Activated naive CD4-positive, alpha-beta T cell treated with anti-CD3 and anti-CD28 coated beads, Interleukin-2, amount 50 U/mL, for 16 hours (primary cell): Measurements from ENCODE around the gene SRBD1.

ENCODE experiments used
- DNase-seq: peaks from one replicate; pipeline ENCODE4 v3.0.0-alpha.2; 2020

Gene SRBD1

DNA sequence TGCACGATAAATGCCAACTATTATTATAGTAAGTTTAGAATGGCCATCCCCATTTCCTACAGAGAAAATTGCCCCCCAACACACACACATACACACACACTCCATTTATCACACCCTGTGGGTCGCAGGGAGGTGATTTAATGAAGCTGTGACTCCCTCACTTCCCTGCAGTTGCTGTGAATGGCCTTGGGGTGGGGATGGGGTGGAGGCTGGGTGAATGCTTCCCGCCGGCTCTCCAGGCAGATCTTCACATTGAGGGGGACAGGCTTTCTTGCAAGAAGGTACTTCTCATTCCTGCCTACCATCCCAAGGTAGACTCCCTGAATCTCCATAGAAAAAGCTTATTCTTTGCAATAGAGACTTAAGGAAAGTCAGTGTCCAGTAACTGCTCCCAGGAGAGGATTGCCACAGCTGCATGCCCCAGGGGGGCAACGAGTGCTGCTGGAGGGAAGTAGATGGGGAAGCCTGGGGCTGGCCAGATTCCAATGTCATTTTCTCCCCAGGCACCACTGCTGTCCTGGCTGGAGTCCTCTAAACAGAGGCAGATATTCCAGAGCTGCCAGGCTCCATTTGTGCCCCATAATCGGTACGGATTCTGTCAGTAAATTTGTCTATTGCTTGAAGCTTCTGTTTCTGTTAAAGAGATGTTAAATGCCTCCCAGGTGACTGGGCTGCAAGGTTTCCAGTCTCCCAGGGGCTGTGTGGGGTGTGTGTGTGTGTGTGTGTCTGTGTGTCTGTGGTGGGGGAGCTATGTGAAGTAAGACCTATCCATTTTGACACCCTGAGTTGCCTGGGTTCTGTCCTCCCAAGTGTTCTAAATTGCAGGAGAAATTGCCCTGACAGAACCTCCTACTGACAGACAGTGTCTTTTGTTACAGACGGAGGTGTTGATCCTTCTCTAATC lies 265.5 kb downstream of the SRBD1 start:
- DNase-seq, result no peak

DNA sequence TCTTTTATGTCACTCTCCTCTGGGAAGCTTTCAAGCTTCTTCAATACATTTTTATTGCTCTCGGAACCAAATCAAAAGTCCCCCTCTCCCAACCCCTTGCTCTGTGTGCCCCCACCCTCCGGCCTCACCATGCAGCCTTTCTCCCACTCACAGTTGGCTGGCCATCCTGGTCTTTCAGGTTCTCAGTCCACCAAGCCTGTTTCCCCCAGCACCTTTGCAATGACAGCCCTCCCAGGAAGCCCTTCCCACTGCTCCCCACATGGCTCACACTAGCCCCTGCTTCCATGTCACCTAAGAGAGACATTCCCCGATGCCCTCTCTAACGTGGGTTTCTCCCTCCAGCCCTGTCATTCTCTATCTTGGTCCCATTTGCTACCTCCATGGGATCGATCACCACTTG lies 266.6 kb downstream of the SRBD1 start:
- no peak for DNase-seq

GRCh38 chr2:45344071-45344470 lies 267.0 kb downstream of the SRBD1 start:
- DNase-seq, result no peak

DNA sequence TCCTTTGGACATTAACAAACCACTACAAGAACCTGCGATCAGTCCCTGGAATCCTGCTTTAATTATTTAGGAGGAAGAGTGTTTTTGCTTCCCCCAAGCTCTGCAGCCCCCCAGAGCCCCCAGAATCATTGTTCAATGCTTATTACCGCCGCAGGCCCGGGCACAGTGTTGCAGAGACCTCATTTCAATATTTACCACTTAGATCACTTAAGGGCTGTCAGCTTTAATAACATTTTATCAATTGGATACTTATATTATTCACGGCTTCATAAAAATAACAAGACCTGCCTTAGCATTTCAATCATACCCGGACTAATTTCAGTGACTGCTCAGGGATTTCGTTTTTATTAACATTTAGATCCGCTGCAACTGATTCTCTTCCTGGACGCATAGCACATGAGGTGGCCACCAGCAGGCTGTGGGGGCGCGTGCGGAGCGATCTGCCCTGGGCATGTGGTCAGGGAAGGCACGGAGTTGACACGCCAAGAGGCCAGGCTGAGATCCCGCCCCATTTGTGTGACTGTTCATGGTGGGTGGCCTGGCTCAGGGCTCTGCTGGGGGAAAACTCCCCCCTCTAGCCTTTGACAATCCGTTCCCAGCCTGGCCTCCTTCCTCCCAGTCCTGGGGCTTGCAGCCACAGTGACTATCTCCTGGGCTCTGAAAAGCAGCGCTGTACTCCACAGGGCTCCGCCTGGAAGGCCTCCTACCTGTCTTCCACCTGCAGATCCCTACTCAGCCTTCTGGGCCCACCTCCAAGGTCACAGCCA lies 267.6 kb downstream of the SRBD1 start:
- no peak for DNase-seq

- no peak for DNase-seq
These were observed 270.7 kb downstream of the SRBD1 start for GRCh38 chr2:45340318-45340717.

DNA sequence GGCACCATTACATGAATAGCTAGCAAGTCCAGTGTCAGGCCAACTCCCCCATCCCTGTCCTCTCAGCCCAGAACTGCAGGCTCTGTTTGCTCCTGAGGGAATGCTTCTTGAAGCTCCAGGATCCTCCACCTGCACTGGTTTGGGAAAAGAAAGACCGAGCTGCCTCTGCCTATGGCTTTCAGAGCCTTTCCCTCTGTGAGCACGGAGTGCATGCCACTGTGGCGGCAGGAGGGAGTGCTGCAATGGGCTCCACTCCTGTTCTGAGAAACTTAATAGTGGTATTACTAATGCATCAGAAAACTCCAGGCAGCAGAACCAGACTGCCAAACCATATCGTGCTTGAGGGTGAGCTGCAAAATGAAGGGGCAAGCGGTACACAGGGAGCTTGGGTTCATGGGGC lies 271.8 kb downstream of the SRBD1 start:
- DNase-seq, result no peak
